Measurements from ENCODE around the gene KIAA1614.
"Not testable (repeated sequence)": the region's sequence is repeated elsewhere in the genome, so short reads cannot be mapped to it uniquely, and the experiment has no call there.

The KIAA1614 gene

DNA sequence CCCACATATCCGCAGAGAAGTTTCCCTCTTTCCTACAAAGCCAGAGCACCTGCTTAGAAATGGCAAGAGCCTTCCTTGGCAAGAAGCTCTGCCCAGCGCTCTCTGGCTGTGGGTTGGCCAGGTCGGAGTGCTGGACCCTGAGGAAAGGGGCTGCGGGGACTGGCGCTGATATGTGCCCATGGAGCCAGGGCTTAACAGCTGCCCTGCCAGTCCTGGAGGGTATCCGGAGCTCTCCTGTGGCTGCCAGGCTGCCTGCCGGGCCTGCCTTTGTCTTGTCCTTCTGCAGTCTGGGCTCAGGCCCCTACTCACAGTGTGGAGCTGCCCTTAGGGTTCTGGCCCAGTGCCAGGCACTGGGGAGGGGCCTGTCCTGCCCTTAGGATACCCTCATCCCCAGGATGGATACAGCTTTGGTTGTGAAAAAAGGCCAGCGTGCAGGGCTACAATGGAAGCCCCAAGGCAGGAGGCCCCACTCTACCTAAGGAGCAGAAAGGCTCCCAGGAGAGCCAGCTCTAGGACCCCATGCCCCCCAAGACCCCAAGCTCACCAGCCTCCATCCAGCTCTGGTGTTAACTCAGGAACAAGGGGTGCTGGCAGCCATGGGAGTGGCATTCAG is 43.4 kb downstream of the KIAA1614 start:
- H3K4me3 ChIP-seq (replicated peaks; ENCODE audit: low read depth, low read length) = no peak overlapping the region
- TF ChIP-seq, protein P1, sequence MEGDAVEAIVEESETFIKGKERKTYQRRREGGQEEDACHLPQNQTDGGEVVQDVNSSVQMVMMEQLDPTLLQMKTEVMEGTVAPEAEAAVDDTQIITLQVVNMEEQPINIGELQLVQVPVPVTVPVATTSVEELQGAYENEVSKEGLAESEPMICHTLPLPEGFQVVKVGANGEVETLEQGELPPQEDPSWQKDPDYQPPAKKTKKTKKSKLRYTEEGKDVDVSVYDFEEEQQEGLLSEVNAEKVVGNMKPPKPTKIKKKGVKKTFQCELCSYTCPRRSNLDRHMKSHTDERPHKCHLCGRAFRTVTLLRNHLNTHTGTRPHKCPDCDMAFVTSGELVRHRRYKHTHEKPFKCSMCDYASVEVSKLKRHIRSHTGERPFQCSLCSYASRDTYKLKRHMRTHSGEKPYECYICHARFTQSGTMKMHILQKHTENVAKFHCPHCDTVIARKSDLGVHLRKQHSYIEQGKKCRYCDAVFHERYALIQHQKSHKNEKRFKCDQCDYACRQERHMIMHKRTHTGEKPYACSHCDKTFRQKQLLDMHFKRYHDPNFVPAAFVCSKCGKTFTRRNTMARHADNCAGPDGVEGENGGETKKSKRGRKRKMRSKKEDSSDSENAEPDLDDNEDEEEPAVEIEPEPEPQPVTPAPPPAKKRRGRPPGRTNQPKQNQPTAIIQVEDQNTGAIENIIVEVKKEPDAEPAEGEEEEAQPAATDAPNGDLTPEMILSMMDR (IDR thresholded peaks at IDR 0.05; ENCODE audit: low read length, missing control alignments) = no peak
- no peak for DNase-seq (ENCODE audit: low read depth)

GRCh38 chr1:180959620-180960019 is 46.9 kb downstream of the KIAA1614 start:
- H3K4me3 ChIP-seq (replicated peaks; ENCODE audit: low read depth, low read length); DNase-seq (ENCODE audit: low read depth): not testable (repeated sequence)

GRCh38 chr1:180961622-180962021 is 48.9 kb downstream of the KIAA1614 start:
- H3K4me3 ChIP-seq (replicated peaks; ENCODE audit: low read depth, low read length) = no peak overlapping the region
- TF ChIP-seq, protein P1 (IDR thresholded peaks at IDR 0.05; ENCODE audit: low read length, missing control alignments) = no peak
- no peak for DNase-seq (ENCODE audit: low read depth)

- TF ChIP-seq, protein P1 (IDR thresholded peaks at IDR 0.05; ENCODE audit: low read length, missing control alignments) = no peak
- no peak for DNase-seq (ENCODE audit: low read depth)
- H3K4me3 ChIP-seq (replicated peaks; ENCODE audit: low read depth, low read length) = no peak overlapping the region
These were observed 49.5 kb downstream of the KIAA1614 start for GRCh38 chr1:180962178-180962577.

DNA sequence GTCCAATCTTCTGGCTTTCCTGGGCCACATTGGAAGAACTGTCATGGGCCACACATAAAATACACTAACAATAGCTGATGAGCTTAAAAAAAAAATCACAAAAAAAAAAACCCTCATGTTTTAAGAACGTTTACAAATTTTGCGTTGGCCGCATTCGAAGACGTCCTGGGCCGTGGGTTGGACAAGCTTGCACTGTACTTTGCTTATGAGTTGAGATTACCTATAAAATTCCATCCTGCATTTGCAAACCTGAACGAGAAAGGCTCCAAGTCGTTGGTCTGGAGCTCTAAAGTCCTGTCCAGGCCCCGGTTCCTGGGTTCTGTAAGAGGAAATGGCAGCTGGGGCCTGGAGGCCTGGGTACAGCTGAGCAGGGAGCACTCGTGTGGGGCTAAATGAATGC is 51.4 kb downstream of the KIAA1614 start:
- no peak overlapping the region for H3K4me3 ChIP-seq (replicated peaks; ENCODE audit: low read depth, low read length)
- DNase-seq (ENCODE audit: low read depth) = no peak
- TF ChIP-seq, protein P1 (IDR thresholded peaks at IDR 0.05; ENCODE audit: low read length, missing control alignments) = no peak

GRCh38 chr1:180964595-180964994 is 51.9 kb downstream of the KIAA1614 start:
- no peak overlapping the region for H3K4me3 ChIP-seq (replicated peaks; ENCODE audit: low read depth, low read length)
- DNase-seq (ENCODE audit: low read depth) = no peak
- TF ChIP-seq, protein P1 (IDR thresholded peaks at IDR 0.05; ENCODE audit: low read length, missing control alignments) = no peak

DNA sequence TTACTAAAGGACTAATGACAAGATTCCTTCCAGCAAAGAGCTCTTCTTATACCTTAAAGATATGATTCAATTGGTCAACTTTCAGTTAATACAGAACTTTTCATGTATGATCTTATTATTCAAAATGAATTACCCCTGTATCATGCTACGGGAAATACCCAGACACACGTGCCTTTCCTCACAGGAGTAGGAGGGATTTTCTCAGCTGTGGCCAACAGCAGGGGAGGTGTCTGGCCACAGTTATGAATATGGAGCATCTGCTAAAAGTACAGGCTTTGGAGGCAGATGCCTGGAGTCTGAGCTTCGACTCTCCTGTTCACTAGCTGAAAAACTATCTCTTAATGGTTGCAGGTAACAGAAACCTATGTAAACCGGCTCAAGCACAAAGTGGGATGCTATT is 53.6 kb downstream of the KIAA1614 start:
- TF ChIP-seq, protein P1 (IDR thresholded peaks at IDR 0.05; ENCODE audit: low read length, missing control alignments) = no peak
- DNase-seq (ENCODE audit: low read depth) = no peak
- no peak overlapping the region for H3K4me3 ChIP-seq (replicated peaks; ENCODE audit: low read depth, low read length)

Measured in fibroblast of pulmonary artery (primary cell).